AG10803 (cell line): ENCODE data around the gene TMEM198.

Source experiments
- DNase-seq: peaks from one replicate; pipeline ENCODE4 v3.0.0; 2010; ENCODE audit warnings: low read depth
- H3K4me3 ChIP-seq: 2 replicates; pipeline ENCODE4 v1.5.1; 2011; ENCODE audit warnings: mild to moderate bottlenecking, low read length, control low read depth
- TF ChIP-seq, protein P1 (sequence below): conservative IDR thresholded peaks from 2 replicates; pipeline ENCODE4 v1.5.1; 2011; ENCODE audit warnings: mild to moderate bottlenecking, low read length, control low read depth, inconsistent platforms

Gene TMEM198

GRCh38 chr2:219514836-219515235 is 29.0 kb upstream of the TMEM198 start:
- TF ChIP-seq, protein P1, sequence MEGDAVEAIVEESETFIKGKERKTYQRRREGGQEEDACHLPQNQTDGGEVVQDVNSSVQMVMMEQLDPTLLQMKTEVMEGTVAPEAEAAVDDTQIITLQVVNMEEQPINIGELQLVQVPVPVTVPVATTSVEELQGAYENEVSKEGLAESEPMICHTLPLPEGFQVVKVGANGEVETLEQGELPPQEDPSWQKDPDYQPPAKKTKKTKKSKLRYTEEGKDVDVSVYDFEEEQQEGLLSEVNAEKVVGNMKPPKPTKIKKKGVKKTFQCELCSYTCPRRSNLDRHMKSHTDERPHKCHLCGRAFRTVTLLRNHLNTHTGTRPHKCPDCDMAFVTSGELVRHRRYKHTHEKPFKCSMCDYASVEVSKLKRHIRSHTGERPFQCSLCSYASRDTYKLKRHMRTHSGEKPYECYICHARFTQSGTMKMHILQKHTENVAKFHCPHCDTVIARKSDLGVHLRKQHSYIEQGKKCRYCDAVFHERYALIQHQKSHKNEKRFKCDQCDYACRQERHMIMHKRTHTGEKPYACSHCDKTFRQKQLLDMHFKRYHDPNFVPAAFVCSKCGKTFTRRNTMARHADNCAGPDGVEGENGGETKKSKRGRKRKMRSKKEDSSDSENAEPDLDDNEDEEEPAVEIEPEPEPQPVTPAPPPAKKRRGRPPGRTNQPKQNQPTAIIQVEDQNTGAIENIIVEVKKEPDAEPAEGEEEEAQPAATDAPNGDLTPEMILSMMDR: no peak
- no peak for DNase-seq
- no peak overlapping the region for H3K4me3 ChIP-seq

DNA sequence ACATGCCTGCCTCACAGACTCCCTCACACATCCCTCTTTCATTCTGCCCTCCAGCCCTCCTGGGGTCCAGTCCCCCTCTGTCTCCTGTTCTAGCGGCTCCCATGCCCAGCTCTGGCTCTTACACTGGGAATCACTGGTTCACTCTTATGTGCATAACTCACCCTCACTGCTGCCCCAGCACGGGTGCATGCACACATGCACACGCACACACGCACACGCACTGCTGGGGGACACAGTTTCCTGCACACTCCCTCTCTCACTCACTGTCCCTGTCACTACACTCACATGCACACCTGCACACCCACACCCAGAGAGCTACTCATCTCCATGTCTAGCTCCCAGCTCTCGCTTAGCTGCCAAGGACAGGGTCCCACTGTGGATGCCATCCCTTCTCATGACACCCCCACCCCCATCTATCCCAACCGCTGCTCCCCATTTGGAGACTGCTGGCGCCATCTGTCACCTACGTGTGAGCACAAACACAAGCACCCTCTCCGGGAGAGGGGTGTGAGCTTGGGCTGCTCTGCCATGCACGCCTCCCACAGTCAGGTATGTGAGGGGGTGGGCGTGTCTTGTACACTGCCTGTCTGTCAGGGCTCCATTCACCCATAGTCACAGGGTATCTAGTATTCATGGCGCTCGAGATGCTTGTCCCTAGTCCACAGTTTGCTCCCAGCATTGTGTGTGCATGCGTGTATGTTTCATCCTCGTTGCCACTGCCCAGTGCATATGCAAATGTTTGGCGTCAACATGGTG is 27.8 kb upstream of the TMEM198 start:
- no peak overlapping the region for H3K4me3 ChIP-seq
- DNase-seq: no peak
- TF ChIP-seq, protein P1: no peak

- TF ChIP-seq, protein P1: no peak
- no peak for DNase-seq
- H3K4me3 ChIP-seq: no peak overlapping the region
Observed at GRCh38 chr2:219516888-219517287, 26.9 kb upstream of the TMEM198 start.

DNA sequence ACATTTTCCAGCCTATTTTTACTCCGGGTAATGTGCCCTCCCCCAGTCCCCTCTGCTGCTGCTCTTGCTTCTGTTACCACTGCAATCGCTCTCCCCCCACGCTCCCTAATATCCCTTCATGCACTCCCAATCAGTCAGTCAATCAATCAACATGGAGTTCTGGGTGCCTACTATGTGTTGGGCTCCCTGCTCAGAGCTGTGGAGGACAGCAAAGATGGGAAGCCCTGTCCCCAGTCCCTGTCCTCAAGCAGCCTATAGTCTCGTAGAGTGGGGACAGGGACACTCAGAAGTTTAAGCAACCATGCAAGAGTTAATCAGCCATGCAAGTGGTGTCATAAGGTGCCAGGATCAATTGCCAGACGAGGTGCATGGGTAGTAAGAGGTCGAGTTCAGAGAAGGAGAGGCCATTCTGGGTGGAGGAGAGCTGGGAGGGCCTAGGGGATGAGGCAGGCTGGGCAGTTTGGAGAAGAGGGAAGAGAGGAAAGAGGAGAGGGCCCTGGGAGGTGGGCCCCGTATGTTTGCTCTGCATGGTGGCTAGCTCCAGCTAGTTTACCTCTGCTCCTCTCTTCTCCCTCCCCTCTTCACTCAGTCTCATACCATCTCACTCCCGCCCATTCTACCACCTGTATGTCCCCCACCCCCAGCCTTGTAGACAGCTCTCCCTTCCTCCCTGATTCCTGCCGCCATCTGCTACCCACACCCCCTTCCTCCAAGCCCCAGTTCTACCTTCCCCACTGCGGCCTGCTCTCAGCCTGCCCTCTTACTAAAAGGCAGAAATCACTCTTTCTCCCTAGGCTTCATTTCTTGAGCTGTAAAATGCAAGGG is 25.7 kb upstream of the TMEM198 start:
- TF ChIP-seq, protein P1: no peak
- DNase-seq: no peak

GRCh38 chr2:219519526-219519916 is 24.3 kb upstream of the TMEM198 start:
- H3K4me3 ChIP-seq: no peak overlapping the region
- TF ChIP-seq, protein P1: no peak
- no peak for DNase-seq

More for the DNA sequence above, 25.7 kb upstream of the TMEM198 start:
- no peak overlapping the region for H3K4me3 ChIP-seq

GRCh38 chr2:219520079-219520478 is 23.7 kb upstream of the TMEM198 start:
- no peak for DNase-seq
- TF ChIP-seq, protein P1: no peak

More at GRCh38 chr2:219520079-219520478, 23.7 kb upstream of the TMEM198 start:
- no peak overlapping the region for H3K4me3 ChIP-seq
